ENCODE data around the gene DCTN1.
"Not testable (repeated sequence)": the region's sequence is repeated elsewhere in the genome, so short reads cannot be mapped to it uniquely, and the experiment has no call there.

DCTN1 gene

DNA sequence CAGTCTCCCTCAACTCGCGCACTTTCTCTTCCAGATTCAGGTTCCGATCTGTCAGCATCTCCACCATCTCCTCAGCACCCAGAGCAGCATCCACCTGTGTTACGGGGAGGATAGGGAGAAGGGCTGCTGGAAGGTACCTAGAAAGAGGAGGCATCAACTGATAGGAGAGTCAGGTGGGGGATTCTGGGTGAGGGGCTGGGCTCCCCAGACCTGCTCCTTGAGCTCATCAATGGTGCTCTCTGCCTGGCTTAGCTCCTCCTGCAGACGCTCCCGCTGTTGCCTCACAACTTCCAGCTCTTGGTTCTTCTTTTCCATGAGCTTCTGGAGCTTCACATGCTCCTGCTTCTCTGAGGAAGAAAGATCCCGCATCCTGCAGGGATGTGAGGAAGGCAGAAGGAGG, 10.1 kb downstream of the DCTN1 start:
- TF ChIP-seq ZNF274 (IDR thresholded peaks at IDR 0.05; ENCODE audit: low read depth, low read length): no peak

GRCh38 chr2:74368499-74368898, 11.6 kb downstream of the DCTN1 start:
- no peak overlapping the region for H3K4me3 ChIP-seq (ENCODE audit: low read length)
- no peak for TF ChIP-seq ZNF274 (IDR thresholded peaks at IDR 0.05; ENCODE audit: low read depth, low read length)

More for the DNA sequence above, 10.1 kb downstream of the DCTN1 start:
- H3K4me3 ChIP-seq (ENCODE audit: low read length): no peak overlapping the region

DNA sequence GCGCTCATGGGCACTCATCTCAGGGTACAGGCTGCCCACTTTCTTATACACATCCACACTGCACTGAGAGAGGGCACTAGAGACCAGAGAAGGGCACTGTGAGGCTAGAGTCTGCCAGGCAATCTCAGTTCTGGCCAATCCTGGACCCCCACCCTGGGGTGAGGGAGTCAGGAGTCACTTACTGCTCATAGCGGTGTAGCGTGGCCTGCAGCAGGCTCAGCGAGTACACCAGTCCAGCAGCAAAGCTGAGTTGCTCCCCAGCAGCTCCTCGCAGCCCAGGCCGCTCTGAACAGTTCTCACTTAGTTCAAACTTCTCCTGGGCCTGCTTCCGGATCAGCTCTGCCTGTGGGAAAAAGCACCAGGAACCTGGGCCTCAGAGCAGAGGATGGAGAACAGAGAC, 12.3 kb downstream of the DCTN1 start:
- no peak overlapping the region for H3K4me3 ChIP-seq (ENCODE audit: low read length)
- no peak for TF ChIP-seq ZNF274 (IDR thresholded peaks at IDR 0.05; ENCODE audit: low read depth, low read length)

DNA sequence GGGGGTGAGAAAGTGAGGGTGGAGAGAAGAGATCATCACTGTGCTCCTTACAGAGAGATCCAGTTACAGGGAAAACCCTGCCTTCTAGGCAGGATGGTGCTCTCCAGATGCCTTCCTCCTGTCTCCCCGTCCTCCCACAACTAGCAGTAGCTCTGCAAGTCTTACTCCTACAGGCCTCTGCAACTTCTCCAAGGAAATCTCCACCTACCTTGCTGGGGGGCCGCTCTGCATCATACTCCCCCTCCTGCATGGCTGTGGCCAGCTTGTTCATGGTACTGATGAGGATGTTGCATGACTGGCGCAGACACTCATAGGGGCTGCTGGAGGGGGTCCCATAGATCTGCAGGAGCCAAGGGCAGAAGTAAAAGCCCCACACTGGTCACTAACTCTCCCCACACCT, 14.1 kb downstream of the DCTN1 start:
- TF ChIP-seq ZNF274 (IDR thresholded peaks at IDR 0.05; ENCODE audit: low read depth, low read length): no peak
- no peak overlapping the region for H3K4me3 ChIP-seq (ENCODE audit: low read length)

GRCh38 chr2:74364533-74365505, 15.3 kb downstream of the DCTN1 start:
- no peak overlapping the region for H3K4me3 ChIP-seq (ENCODE audit: low read length)
- TF ChIP-seq ZNF274 (IDR thresholded peaks at IDR 0.05; ENCODE audit: low read depth, low read length): no peak

DNA sequence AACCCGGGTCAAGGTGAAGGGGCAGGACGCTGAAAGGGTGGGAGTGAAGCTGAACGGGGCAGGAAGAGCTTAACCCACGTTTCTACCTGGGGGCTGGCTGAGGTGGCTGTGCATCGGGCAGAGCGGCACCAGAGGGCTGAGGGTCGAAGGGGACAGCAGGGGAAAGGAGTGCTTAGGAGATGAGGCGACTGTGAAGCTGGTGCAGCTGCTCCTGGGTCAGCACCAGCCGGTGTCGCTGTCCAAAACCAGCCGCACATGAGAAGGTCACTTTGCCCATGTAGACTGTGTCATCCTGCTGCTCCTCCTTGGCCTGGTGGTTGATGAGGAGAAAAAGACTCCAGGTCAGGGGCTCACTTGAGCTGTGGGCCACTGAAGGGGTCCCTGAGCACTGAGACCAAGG, 18.8 kb downstream of the DCTN1 start:
- TF ChIP-seq ZNF274 (IDR thresholded peaks at IDR 0.05; ENCODE audit: low read depth, low read length): no peak
- H3K4me3 ChIP-seq (ENCODE audit: low read length): no peak overlapping the region

- TF ChIP-seq ZNF274 (IDR thresholded peaks at IDR 0.05; ENCODE audit: low read depth, low read length): no peak
- H3K4me3 ChIP-seq (ENCODE audit: low read length): no peak overlapping the region
Measured at GRCh38 chr2:74357627-74358026, 22.5 kb downstream of the DCTN1 start.

DNA sequence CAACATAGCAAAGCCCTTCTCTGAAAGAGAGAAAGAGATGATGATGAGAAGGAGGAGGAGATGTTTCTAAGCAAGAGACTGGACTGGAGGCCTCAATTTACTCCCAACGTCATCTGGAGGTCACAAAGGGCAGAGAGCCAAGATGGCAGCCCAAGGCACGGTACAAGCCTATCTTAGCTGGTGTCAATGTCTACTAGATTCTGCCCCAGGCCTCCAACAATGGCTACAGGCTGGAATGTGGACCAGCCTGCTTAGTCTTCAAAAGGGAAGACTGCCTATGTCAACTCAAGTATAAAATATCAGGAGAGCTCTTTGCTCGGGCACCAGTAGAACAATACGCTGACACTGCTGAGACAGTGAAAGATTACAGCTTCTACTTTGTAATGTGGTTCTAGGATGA, 30.2 kb downstream of the DCTN1 start:
- no peak overlapping the region for H3K4me3 ChIP-seq (ENCODE audit: low read length)
- TF ChIP-seq ZNF274 (IDR thresholded peaks at IDR 0.05; ENCODE audit: low read depth, low read length): no peak

DNA sequence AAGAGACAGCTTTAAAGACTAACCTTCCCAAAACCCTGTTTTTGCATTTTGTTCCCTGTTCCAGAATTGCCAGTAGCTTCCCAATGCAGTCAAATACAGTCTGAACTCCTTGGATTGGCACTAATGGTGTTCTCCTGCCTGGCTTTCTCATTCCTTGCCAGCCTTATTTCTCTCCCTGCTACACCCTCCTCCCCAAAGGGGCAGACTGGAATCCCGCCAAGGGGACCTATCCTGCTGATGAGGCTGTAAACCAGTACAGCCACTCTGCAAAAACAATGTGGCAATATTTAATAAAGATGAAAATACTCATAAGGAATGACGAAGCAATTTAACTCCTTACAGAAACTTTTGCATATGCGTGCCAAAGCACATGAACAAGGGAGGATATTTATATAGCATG, 32.4 kb downstream of the DCTN1 start:
- TF ChIP-seq ZNF274 (IDR thresholded peaks at IDR 0.05; ENCODE audit: low read depth, low read length): no peak
- H3K4me3 ChIP-seq (ENCODE audit: low read length): no peak overlapping the region

- no peak overlapping the region for H3K4me3 ChIP-seq (ENCODE audit: low read length)
- no peak for TF ChIP-seq ZNF274 (IDR thresholded peaks at IDR 0.05; ENCODE audit: low read depth, low read length)
Measured at GRCh38 chr2:74347303-74347702, 32.8 kb downstream of the DCTN1 start.

- TF ChIP-seq ZNF274 (IDR thresholded peaks at IDR 0.05; ENCODE audit: low read depth, low read length): no peak
- H3K4me3 ChIP-seq (ENCODE audit: low read length): no peak overlapping the region
Measured at GRCh38 chr2:74345272-74345943, 34.7 kb downstream of the DCTN1 start.

GRCh38 chr2:74343316-74343715, 36.8 kb downstream of the DCTN1 start, which contains the start of gene SLC4A5:
Gene SLC4A5, minus strand, starts transcription at chr2:74343416. Its CDS starts 28,393 bp downstream, at chr2:74315023.
- no peak for TF ChIP-seq ZNF274 (IDR thresholded peaks at IDR 0.05; ENCODE audit: low read depth, low read length)
- no peak within 1 kb of the TSS for H3K4me3 ChIP-seq (ENCODE audit: low read length)

- not testable (repeated sequence) for H3K4me3 ChIP-seq (ENCODE audit: low read length)
Measured at GRCh38 chr2:74336227-74336626, 43.9 kb downstream of the DCTN1 start.

GRCh38 chr2:74334931-74335333, 45.2 kb downstream of the DCTN1 start:
- no peak overlapping the region for H3K4me3 ChIP-seq (ENCODE audit: low read length)
- TF ChIP-seq ZNF274 (IDR thresholded peaks at IDR 0.05; ENCODE audit: low read depth, low read length): no peak
